OCI-LY7 (cell line): ENCODE data around the gene RAB6A.

Source experiments
- EZH2phosphoT487 ChIP-seq: fragments of 200-600 bp; sonication (generic); IDR thresholded peaks from 2 replicates; pipeline ENCODE4 v1.6.1; 2018; ENCODE audit warnings: low read depth, borderline replicate concordance, mild to moderate bottlenecking, mixed run types, antibody characterized with exemption, low read length, moderate library complexity, mixed read lengths
- TF ChIP-seq, protein P1 (sequence below): fragments of 200-600 bp; sonication (generic); conservative IDR thresholded peaks from 2 replicates; pipeline ENCODE4 v1.5.1; 2014; ENCODE audit warnings: mild to moderate bottlenecking, antibody characterized with exemption, low read length, moderate library complexity, mixed read lengths

DNA sequence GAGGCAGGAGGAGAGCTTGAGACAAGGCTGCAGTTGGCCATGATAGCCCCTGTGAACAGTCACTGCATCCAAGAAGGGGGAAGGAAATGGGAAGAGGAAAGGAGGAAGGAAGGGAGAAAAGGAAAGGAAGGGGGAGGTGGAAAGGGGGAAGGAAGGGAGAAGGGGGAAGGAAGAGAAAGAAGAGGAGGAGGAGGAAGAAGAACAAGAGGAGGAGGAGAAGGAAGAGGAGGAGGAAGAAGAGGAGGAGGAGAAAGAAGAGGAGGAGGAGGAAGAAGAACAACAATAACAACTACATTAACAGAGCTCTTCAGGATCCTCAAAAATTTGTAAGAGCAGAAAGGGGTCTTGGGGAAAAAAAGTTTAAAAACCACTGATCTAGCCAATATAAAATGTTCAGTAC is 5.2 kb downstream of the RAB6A start:
- TF ChIP-seq, protein P1, sequence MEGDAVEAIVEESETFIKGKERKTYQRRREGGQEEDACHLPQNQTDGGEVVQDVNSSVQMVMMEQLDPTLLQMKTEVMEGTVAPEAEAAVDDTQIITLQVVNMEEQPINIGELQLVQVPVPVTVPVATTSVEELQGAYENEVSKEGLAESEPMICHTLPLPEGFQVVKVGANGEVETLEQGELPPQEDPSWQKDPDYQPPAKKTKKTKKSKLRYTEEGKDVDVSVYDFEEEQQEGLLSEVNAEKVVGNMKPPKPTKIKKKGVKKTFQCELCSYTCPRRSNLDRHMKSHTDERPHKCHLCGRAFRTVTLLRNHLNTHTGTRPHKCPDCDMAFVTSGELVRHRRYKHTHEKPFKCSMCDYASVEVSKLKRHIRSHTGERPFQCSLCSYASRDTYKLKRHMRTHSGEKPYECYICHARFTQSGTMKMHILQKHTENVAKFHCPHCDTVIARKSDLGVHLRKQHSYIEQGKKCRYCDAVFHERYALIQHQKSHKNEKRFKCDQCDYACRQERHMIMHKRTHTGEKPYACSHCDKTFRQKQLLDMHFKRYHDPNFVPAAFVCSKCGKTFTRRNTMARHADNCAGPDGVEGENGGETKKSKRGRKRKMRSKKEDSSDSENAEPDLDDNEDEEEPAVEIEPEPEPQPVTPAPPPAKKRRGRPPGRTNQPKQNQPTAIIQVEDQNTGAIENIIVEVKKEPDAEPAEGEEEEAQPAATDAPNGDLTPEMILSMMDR = no peak
- TF ChIP-seq EZH2phosphoT487 = no peak
